8988T (cell line): ENCODE data around the gene GANC.
"Not testable (repeated sequence)": the region's sequence is repeated elsewhere in the genome, so short reads cannot be mapped to it uniquely, and the experiment has no call there.

Source experiments
- DNase-seq: peaks from one replicate; pipeline ENCODE4 v3.0.0; 2011

The GANC gene, protein sequence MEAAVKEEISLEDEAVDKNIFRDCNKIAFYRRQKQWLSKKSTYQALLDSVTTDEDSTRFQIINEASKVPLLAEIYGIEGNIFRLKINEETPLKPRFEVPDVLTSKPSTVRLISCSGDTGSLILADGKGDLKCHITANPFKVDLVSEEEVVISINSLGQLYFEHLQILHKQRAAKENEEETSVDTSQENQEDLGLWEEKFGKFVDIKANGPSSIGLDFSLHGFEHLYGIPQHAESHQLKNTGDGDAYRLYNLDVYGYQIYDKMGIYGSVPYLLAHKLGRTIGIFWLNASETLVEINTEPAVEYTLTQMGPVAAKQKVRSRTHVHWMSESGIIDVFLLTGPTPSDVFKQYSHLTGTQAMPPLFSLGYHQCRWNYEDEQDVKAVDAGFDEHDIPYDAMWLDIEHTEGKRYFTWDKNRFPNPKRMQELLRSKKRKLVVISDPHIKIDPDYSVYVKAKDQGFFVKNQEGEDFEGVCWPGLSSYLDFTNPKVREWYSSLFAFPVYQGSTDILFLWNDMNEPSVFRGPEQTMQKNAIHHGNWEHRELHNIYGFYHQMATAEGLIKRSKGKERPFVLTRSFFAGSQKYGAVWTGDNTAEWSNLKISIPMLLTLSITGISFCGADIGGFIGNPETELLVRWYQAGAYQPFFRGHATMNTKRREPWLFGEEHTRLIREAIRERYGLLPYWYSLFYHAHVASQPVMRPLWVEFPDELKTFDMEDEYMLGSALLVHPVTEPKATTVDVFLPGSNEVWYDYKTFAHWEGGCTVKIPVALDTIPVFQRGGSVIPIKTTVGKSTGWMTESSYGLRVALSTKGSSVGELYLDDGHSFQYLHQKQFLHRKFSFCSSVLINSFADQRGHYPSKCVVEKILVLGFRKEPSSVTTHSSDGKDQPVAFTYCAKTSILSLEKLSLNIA (N-terminal part only)

DNA sequence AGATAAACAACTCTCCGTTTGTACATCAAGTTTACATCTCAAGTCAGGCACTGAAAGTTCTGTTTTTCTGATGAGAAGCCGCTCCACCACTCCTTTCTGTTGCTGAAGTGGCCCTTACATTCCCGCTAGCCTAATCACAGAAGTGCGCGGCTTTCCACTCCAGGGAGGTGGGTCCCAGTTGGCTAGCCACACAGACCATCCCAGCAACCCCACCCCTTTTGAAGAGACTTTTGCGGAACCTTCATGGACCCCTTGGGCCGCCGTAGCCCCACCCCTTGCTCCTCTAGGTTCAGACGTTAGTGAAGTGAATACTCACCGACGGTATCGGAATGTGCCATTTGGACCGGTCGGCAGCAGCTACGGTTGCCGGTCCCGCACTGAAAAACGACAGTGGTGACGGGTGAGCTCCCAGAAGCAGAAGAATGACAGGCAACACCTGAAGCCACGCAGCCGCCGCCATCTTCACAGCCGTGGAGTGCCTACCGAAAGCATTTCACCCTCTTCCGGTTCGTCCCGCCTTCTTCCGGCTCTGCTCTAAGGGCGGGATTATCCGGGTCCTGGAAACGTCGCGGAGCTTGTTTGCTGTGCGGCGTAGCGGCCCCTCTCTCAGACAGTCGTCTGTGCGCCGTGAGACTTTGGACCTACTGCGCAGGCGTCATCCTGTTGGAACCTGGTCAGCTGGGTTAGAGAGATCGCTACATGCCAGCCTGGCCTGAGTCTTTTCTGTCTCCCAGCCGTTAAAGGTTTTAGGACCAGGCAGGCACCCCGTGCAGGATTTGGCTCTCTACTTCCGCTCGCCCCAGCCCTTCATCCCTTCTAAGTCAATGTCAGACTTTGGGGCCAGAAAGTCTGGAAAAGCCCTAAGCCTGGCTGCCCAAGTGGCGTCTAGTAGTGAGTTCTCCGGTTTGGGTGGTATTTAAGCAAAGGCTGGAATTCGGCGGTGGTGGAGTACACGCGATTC lies at the start of gene GANC, which contains the start of gene TMEM87A:
TSS of gene GANC (plus strand) at position 263 of the 961 bp plus-strand sequence. CDS start 1,281 bp downstream, outside the sequence.
TSS of gene TMEM87A (minus strand) at position 495 of the 961 bp plus-strand sequence. CDS start at position 460, 35 bp downstream.
- DNase-seq, result peak; percentile 58

DNA sequence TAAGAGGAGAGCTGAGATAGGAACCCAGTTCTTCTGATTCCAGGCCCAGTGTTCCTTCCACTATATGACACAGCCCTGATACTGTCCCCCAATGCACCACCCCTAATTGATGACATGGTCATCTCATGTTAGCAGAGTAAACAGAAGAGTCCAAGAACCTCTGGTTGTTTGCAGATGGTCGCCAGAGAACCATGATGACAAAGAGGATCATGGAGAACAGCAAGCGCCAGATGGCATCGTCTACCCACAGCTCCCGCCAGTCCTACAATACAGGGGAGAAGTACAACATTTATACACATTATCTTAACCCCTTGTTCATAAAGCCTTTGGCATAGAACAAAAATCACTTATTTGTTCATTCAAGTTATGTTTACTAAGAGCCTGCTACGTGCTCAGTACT lies 46.4 kb upstream of the GANC start:
- DNase-seq, result no peak

DNA sequence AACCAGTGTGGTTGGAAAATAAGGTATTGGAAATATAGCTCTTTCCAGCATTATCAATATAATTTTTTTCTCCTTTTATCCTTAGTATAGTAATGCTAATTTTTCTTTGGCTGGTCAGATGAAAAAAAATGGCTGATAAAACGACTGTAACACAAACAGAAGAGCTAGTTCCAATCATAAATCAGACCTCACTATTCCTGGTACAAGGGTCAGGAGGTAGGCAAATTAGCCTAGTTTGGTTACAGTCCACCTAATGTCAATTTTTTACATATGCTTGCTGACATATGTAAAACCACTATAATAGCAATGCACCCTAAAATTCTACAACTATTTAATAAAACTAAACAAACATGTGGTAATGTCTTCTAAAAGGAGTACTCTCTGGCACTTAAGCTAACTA lies 45.0 kb upstream of the GANC start:
- DNase-seq, result no peak

DNA sequence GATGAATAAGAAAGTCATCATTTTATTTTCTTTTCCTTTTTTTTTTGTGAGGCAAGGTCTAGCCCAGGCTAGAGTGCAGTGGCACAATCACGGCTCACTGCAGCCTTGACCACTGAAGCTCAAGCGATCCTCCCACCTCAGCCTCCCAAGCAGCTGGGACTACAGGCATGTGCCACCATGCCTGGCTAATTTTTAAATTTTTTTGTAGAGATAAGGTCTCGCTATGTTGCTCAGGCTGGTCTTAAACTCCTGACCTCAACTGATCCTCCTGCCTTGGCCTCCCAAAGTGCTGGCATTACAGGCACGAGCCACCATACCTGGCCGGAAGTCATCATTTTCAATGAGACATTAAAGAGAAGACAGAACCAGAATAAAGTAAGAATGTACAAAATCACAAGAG lies 44.0 kb upstream of the GANC start:
- DNase-seq, result not testable (repeated sequence)

DNA sequence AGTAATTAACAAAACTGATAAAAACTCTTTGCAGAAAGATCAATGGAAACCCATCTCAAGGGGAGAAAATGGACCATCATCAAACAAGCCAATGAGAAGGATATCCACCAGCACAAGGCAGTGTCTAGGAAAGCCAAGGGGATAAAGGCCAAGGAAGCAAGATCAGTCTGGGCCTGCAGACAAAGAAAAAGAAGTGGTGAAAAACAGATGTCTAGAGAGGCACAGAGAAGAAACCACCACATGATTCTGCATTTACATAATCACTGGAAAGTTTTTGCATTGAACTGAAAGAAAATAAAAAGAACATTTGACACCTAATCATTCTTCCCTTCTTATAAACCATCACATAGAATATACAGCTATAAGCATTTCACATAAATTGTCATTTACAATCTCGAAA lies 41.9 kb upstream of the GANC start:
- DNase-seq, result no peak

DNA sequence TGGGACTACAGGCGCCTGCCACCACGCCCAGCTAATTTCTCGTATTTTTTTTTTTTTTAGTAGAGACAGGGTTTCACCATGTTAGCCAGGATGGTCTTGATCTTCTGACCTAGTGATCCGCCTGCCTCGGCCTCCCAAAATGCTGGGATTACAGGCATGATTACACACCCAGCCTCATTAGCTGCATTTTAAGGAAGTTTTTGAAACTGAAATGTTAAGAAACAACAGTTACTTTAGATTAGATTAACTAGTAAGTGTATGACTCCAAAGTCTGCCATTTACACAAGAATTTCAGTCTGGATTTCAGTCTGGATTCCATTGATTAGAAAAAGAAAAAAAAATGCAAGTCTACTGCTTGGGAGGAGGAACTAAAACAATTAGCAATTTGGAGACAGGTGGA lies 40.4 kb upstream of the GANC start:
- no peak for DNase-seq

DNA sequence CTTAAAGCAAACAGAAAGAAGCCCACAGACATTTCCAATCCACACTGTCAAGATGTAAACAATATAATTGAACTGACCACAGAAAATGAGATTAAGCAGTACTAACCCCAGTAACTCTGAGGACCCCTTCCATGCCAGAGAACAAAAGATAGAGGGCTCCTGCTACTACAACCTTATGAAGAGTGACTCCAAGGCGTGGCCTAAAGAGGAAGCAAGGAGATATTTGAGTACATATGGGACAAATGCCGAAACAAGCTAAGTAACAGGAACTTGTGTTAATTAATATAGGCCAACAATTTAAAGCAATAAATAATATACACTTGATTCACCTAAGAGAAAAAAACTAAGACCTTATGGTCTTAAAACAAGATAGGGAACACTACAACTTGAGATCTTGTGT lies 39.9 kb upstream of the GANC start:
- DNase-seq, result no peak

DNA sequence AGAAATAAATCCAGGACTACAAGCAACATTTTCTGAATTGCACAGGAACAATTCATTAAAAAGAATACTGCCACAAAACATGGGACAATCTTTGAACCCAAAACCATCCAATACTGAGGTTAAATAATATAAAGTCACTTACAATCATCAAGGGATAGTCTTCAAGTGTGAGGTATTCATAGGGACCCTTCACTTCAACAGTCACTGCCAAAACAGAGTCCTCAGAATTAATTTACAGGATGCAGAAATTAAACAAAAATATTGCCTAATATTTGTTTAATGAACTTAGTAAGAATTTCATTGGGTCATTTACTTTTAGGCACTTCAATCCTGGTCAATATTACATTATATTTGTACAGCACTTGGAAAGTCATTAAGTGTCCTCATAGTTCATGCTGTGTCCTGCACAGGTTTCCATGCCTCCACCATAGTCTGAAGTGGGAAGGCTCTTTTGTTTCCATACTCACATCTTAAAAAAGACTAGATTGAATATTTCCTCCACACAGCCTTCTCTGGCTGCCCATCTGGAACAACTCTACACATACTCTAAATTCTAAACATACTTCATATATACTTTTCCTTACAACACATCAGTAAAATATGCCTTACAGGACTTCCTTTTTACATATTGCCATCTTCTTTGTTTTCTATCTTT lies 33.3 kb upstream of the GANC start:
- DNase-seq, result no peak

DNA sequence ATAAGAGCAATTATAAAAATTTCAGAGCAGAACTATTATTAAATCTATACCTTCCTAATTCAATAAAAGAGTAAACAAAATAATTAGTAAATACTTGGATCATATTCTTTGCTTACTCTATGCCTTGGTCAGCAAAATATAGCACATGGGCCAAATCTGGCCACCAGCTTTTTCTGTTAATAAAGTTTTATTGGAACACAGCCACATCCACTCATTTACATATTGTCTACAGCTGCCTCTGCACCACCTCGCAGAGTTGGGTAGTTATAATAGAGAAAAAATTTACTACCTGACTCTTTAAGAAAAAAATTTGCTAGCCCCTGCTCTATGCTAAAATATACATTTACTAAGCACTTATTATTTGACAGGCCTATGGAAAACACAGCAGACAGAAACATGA lies 32.2 kb upstream of the GANC start:
- DNase-seq, result no peak

DNA sequence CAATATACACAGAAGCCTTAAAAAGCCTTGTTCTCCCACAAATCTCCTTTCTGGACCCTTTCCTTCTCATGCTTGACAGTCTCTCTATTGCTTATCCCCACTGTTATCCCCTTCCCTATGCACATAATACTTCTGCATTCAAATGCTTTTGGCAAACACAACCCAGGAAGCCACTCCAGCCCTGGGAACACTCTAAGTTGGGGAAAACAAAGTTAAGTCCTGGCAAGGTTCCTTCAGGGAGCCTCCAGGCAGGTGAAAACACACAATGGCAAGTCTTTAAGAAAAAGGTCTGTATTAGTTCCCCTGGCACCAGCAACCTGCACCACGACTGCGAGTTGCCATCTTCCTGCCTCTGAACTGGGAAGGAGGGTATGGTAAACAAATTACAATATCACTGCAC lies 19.7 kb upstream of the GANC start:
- no peak for DNase-seq

DNA sequence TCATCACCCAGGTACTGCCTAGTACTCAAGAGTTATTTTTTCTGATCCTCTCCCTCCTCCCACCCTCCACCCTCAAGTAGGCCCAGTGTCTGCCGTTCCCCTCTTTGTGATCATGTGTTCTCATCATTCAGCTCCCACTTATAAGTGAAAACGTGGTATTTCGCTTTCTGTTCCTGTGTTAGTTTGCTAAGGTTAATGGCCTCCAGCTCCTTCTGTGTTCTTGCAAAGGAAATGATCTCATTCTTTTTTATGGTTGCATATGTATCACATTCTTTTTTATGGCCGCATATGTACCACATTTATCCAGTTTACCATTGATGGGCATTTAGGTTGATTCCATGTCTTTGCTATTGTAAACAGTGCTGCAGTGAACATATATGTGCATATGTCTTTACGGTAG lies 8.2 kb upstream of the GANC start:
- DNase-seq, result no peak

DNA sequence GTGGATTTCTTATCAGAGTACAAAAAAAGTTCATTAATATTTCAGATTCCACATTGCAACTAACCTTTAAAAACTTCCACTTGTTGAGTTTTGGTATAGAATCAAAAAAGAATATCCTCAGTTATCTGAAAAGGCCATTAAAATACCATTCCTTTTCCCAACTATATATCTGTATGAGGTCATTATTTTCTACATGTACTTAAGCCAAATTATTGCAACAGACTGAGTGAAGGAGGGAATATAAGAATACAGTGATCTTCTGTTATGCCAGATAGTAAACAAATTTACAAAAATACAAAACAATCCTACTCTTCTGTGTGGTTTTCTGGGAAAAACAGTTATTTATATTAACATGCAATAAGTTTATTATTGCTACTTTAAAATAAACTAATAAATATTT lies 5.7 kb upstream of the GANC start:
- DNase-seq, result no peak

DNA sequence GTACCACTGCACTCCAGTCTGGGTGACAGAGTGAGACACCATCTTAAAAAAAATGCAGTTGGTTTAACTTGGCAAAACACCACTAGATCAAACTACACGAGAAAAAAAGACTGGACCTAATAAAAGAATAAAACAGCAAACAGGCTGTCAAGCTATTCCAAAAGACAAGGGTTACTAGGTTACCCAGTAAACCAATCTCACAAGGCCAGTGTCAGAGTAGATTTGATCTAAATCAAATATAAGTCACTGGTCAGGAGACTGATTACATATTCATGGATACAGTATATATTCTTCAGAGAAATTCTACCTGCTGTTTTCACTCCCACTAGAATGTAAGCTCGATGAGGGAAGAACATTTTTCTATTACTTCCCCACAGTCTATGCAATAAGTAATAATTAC lies 2.5 kb upstream of the GANC start:
- no peak for DNase-seq

DNA sequence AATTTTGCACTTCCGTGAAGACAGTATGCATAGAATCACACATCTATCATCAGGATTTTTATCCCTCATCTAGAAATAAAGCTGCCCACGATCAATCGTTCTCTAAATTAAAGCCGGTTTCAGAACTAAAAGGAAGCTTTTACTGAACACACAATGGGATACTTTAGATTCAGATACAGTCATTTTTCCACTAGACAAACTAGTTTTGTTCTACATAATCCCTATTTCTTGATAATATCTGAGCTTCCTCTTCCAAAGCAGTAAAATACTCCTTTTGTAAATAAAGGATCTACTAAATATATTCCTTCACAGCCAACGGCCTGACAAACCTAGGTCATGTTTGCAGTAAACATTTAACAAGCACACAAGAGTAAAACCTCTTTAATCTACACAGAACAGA lies 2.0 kb upstream of the GANC start:
- no peak for DNase-seq

DNA sequence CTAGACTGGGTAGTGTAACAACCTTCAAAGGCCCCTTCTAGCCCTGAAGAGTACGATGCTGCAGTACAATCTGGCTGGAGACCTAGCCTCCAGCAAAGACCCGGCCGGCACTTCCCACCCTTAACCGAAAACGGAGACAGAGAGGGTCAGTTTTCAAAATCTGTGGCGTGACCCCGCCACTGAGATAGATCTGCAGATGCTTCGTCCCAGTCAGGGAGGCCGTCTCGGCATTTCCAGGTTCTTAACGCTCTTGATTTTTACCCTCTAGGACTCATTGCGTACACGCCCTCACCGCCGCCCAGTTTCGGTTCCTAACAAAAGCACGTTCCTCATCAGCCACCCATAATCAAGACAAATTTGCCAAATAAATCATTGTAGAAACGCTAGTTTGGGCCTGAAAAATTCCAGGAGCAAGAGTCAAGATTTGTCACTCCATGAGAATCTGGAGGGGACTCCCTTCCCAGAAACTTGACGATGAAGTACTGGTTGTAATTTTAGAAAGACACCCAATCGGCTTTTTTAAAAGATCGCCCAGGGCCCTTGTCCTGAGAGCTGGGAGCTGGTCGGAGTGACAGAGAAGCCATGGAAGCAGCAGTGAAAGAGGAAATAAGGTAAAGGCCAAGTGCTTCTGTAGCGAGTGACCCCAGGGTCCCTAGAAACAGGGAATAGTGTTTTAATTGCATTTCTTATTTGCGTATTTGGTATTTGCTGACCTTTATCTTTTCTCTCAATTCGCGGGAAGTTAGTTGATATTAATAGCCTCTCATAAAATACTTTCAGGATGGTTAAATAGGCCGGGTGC lies 1.1 kb downstream of the GANC start:
- DNase-seq, result no peak

DNA sequence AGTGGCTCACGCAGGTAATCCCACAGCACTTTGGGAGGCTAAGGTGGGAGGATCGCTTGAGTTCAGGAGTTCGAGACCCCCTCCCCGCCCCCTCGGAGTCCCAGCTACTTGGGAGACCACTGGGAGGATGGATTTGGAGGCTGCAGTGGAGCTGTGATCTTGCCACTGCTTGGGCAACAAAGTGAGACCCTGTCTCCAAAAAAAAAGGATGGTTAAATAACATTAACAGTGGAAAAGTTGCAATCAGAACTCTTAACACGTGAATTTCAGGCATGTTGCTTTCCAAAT lies 1.6 kb downstream of the GANC start:
- no peak for DNase-seq

DNA sequence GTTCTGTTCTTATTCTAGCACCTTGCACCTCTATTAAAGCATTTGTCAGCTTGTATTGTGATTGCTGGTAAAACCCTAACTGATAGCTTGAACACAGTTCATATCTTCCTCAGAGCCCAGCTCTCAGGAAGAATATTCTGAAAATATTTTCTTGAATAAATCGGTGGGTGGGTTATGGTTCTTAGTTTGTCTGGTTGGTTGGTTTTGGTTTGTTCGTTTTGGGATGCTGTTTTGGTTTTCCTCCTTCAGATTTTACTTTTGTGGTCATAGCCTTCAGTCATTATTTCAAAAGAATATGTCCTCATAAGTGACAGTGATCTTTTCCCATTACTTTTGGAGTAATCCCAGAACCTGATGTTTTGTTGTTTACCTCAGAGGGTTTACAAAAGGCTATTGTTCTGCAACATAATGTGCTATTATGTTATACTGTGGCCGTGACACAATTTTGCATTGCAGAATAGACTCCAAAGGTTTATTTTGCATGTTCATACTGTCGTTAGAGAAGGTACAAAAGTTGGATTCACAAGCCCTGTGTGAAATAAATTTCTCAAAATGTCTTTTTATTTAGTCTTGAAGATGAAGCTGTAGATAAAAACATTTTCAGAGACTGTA lies 2.9 kb downstream of the GANC start:
- no peak for DNase-seq

DNA sequence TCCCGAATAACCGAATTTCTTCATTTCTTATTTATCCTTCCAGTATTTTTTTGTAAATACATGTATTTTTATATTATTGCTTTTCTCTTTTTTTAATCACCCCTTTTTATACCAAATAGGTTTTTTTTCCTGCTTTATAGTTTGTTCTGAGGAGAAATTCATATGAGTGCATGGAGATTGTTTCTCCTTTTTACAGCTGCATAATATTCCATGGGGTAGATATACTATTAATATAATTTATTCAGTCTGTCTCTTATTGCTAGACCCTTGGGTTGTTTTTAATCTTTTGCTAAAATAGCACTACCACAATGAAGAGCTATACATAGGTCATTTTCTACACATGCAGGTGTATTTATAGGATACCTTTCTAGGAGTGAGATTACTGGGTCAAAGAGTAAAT lies 3.8 kb downstream of the GANC start:
- no peak for DNase-seq

DNA sequence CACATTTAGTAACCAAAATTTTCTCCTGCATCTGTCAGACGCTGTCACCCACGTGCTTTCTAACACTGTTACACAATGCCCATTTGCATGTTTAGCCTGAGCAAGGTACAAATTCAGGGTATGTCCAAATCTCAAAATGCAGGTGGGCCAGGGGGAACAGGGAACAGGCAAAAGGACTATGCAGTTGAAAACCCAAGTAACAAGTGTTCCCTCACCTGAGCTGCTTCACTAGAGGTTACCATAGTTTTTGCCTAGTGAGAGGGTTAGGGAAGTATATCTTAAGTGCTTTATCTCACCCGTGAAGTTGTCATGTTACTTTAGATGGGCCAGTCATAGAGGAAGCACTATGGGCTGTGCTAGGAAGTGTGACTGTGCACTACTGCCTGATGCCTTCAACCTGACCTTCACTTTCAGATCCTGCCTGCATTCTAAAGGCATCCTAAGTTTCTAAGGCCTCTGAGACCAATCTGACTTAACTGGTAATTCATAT lies 6.3 kb downstream of the GANC start:
- no peak for DNase-seq

DNA sequence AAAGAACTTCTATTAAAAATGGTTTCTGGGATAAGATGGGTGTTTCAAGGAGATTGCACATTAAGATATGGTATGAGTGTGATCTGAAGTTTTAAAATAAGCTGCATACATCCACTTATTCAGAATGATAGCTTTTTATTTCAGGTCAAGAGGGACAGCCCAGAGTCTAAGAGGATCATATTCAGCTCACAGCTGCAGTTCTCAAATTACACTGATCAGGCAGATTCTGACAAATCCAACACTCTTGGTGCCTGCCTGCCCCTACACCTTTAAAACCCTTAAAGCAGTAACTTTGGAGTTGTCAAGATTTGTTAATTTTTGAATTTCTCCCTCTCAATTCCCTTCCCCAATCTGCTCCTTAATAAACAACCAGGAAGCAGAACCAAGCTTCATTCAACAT lies 9.3 kb downstream of the GANC start:
- no peak for DNase-seq

DNA sequence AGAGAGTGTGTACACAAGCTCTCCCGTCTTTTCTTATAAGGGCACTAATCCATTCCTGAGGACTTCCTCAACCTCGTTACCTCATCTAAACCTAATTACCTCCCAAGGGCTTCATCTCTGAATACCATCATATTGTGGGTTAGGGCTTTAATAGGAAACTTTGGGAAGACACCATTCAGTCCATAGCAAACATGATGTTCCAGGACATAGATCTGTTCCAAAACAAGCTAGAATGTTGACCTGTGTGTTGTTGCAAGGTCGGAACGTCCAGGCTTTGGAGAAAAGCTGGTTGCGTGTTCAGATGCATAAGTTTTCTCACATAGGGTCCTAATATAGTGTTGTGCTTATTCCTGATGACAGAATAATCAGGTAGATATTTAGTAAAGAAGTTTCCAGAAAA lies 9.9 kb downstream of the GANC start:
- DNase-seq, result no peak
